H1 (cell line): Measurements from ENCODE around the gene NTRK1. TPM values are rescaled to one million over a fixed set of nuclear protein-coding genes. Genes with fewer than 3 reads are reported as not detected.

Source experiments
- BCL11A ChIP-seq, 2 experiments: IDR thresholded peaks; one replicate each; pipeline ENCODE4 v1.6.1; 2011; ENCODE audit warnings: low read depth in 2 of 2, low read length in 2 of 2, mild to moderate bottlenecking in 2 of 2
- CHD7 ChIP-seq: fragments of 300-600 bp; sonication (generic); IDR thresholded peaks from 2 replicates; pipeline ENCODE4 v1.7.1; 2012; ENCODE audit warnings: low read length, moderate library complexity, mild to moderate bottlenecking, inconsistent platforms; ENCODE audit not compliant: insufficient replicate concordance
- CREB1 ChIP-seq: IDR thresholded peaks from 2 replicates; pipeline ENCODE4 v1.6.1; 2012; ENCODE audit warnings: inconsistent platforms
- HDAC6 ChIP-seq: IDR thresholded peaks from one replicate; pipeline ENCODE4 v1.7.1; 2012; ENCODE audit warnings: low read depth, mild to moderate bottlenecking, inconsistent platforms, low read length, moderate library complexity
- JUN ChIP-seq: IDR thresholded peaks from 2 replicates; pipeline ENCODE4 v1.6.1; 2011; ENCODE audit warnings: low read depth, mild to moderate bottlenecking, improper control_type of control experiment, low read length
- JUND ChIP-seq: IDR thresholded peaks from 2 replicates; pipeline ENCODE4 v1.6.1; 2011; ENCODE audit warnings: mild to moderate bottlenecking, improper control_type of control experiment, low read length
- KDM1A ChIP-seq: fragments of 200-600, 300-600 bp; sonication (generic); IDR thresholded peaks from 2 replicates; pipeline ENCODE4 v1.7.1; 2016; ENCODE audit warnings: mild to moderate bottlenecking, low read length, borderline replicate concordance
- MAFK ChIP-seq: IDR thresholded peaks from 2 replicates; pipeline ENCODE4 v1.6.1; 2012; ENCODE audit warnings: low read depth, mild to moderate bottlenecking, improper control_type of control experiment, low read length
- RXRA ChIP-seq: IDR thresholded peaks from 2 replicates; pipeline ENCODE4 v1.6.1; 2011; ENCODE audit warnings: low read depth, mild to moderate bottlenecking, low read length, moderate library complexity; ENCODE audit not compliant: insufficient read depth
- SIRT6 ChIP-seq: IDR thresholded peaks from one replicate; pipeline ENCODE4 v1.7.1; 2012; ENCODE audit warnings: low read length, inconsistent platforms
- YY1 ChIP-seq: IDR thresholded peaks from 2 replicates; pipeline ENCODE4 v1.6.1; 2011; ENCODE audit warnings: low read depth, mild to moderate bottlenecking, low read length
- polyA plus RNA-seq, 7 experiments: library from polyadenylated mRNA; depleted of rRNA in 3 of 7; stranded (reverse) in 5 of 7; unstranded in 2 of 7; fragments of >200 nt in 5 of 7; fragments of 200-250 nt in 2 of 7; gene quantifications; 1 replicate in 5 of 7; 2 replicates in 1 of 7; 4 replicates in 1 of 7; pipeline versions ENCODE4 v1.2.1 to v1.2.3, GENCODE V29; 2011 to 2013; ENCODE audit warnings: missing spikeins in 2 of 7, mixed read lengths in 2 of 7
- total RNA-seq: library from RNA; stranded (reverse); fragmentation: NEBNext Ultra II Directional; extraction: Animal tissue kit (Norgen Biotek cat#: 25700); gene quantifications from 2 replicates; pipeline ENCODE4 v1.2.1, GENCODE V29; 2021

Gene NTRK1
- total and polyA plus RNA-seq, 2 of the 8 experiments (the other 6 are each of a cell fraction or from before 2014, with no cell fraction given) = 0.12 to 0.24 TPM

- TF ChIP-seq CHD7 = no peak
- no peak for TF ChIP-seq BCL11A (IDR thresholded peaks at IDR 0.05; ENCODE audit: low read depth in 2 of 2, low read length in 2 of 2)
- no peak for TF ChIP-seq KDM1A
- no peak for TF ChIP-seq MAFK
- no peak for TF ChIP-seq CREB1
- no peak for TF ChIP-seq SIRT6
- TF ChIP-seq YY1 = no peak
- no peak for TF ChIP-seq JUN
- no peak for TF ChIP-seq RXRA
- no peak for TF ChIP-seq HDAC6
- TF ChIP-seq JUND = no peak
Measured at GRCh38 chr1:156860113-156860627, 495 bp upstream of the NTRK1 start (continued).
